GM21360 (cell line): ENCODE results near the gene RHBDD2.

ENCODE experiments used
- ATAC-seq: cut with Tn5 transposase; IDR thresholded peaks from one replicate; pipeline ENCODE4 v1.9.1; 2021; ENCODE audit warnings: mild to moderate bottlenecking, moderate library complexity; ENCODE audit not compliant: unreplicated experiment

RHBDD2 gene

DNA sequence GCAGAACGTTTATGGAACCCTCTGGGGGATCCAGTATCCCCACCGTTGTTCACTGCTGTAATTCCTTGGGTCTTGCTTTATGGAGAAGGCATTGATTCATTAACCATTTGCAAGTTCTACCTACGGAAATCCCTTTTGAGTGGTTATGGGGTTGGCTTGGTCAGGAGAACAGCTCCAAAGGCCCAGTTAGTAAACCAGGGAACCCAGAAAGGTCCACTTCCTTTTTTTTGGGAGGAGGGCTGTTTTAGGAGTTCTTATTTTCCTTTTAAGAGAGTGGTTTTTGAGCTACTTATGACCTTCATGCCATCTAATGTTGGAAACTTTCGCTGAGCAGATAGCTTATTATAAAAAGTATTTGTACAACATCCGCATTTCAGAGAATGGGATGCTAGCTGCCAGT is 37.4 kb downstream of the RHBDD2 start:
- ATAC-seq, result no peak

DNA sequence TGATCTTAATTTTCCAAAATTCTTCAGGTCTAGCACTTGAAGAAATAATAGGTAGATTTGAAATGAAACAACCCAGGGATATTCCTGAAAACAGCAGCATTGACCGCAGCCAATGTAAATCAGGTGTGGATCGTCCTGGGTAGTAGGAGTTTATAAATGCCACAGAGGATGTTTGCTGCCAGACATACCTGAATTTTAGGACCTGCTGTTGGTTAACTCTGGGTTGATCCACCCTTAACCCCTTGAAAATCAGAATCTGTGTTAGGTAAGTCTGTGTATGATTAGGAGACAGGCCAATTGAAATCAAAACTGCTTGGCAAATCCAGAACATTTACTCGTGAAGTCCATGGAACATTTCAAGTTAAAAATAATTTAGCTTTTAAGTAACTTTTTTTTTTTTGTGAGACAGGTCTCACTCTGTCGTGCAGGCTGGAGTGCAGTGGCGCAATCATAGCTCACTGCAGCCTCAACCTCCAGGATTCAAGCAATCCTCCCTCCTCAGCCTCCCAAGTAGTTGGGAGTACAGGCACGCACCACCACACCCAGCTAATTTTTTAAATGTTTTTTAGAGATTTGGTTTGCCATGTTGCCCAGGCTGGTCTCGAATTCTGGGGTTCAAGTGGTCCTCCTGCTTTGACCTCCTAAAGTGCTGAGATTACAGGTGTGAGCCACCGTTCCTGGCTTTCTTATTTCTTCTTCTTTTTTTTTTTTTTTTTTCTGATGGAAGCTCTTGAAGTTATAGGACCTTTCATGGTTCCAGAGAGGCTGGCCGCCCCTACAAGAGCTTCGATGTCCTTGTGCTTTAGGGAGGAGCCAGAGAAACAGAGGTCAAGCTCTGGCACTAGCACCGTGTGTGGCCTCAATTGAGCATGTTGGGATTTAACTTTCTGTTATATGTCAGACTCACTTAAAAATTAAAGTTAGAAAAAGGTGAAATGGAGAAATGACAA is 38.1 kb downstream of the RHBDD2 start:
- ATAC-seq, result no peak

DNA sequence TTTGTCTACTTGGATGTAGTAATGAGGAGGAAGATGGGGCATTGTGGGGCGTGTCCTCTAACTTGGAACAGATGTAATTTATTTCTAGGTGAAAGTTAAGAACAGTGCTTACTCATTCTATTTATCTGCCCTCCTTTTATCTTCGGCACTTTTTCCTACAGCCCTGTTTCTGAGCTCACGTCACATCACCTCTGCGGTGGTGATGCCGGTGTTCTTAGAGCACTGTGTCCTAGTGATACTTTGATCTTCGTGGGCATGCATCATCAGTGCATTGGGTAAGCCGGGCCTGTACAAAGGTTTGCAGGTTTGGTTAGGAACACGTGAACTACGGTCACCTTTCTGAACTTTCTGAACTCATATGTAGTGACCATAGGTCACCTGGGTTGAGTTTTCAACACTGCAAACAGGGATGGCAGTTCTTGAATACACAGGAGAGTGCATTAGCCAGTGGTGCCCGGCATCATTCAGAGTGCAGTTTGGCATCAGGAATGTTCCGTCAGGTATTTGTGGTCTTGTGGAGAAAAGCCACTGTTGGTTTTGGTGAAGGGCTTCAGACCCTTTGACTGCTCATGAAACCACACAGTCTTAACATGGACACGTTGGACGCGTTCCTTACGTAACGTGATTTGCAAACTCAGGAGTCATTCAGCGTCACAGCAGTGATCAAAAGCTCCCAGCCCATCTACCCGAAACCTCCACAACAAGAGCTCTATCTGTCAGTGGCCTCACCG is 41.8 kb downstream of the RHBDD2 start:
- no peak for ATAC-seq

DNA sequence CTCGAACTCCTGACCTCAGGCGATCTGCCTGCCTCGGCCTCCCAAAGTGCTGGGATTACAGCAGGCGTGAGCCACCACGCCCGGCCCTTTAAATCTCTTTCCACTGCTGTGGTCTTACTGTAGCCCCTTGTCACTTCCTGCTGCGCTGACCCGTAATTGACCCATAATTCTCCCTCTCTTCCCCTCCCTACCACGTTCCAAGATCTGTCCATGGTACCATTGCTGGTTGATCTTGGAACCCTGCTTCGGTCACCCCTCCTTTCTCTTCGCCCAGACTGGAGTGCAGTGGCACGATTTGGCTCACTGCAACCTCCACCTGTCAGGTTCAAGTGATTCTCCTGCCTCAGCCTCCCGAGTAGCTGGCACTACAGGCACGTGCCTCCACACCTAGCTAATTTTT is 42.6 kb downstream of the RHBDD2 start:
- ATAC-seq, result no peak

DNA sequence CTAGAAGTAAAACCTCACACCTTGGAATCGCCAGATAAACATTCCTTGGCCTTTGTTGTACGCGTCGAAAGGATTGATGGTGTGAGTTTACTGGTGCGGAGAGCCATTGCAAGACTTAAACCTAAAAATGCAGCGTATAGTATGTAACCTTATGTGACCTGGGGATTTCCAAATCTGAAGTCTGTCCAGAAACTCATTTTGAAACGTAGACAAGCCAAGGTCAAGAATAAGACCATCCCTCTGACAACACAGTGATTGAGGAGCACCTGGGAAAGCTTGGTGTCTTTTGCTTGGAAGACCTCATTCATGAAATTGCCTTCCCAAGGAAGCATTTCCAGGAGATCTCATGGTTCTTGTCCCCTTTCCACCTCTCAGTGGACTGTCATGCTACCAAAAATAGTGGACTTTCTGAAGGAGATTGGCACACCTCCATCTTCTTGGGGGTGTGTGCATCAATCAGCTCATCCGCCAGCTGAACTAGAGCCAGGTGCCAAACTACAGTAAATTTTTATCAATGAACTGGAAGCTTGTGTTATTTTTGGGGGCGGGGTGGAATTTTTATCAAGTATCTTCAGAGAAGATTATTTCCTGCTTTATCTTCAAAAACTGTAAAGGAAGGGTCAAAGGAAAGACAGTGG is 44.3 kb downstream of the RHBDD2 start:
- ATAC-seq, result no peak

DNA sequence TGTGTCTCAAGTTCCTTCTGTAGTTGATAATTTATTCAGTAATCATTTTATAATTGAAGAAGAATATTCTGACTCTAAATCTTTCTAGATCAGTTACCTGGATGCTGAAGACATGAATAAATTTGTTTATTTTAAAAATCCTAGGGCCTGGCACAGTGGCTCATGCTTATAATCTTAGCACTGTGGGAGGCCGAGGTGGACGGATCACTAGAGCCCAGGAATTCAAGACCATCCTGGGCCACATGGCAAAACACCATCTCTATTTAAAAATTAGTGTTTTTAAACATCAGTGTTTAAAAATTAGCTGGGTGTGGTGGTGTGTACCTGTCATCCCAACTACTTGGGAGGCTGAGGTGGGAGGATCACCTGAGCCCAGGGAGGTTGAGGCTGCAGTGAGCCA is 45.4 kb downstream of the RHBDD2 start:
- ATAC-seq, result no peak

DNA sequence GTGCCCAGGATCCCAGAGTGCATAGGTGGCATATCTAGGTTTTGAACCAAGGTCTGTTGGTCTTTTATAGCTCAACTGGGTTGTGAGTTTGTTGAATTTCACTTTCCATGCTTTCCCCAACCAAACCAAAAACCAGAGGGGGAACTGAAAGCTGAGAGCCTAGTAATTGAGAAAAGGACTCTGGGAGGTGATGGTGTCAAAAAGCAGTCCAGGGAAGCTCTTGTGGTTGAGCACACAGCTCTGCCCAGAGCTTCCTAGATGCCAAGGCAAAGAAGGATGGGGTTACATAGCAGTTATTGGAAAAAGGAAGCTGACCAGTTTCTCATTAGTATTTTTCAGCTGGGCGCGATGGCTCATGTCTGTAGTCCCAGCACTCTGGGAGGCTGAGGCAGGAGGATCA is 46.1 kb downstream of the RHBDD2 start:
- no peak for ATAC-seq

DNA sequence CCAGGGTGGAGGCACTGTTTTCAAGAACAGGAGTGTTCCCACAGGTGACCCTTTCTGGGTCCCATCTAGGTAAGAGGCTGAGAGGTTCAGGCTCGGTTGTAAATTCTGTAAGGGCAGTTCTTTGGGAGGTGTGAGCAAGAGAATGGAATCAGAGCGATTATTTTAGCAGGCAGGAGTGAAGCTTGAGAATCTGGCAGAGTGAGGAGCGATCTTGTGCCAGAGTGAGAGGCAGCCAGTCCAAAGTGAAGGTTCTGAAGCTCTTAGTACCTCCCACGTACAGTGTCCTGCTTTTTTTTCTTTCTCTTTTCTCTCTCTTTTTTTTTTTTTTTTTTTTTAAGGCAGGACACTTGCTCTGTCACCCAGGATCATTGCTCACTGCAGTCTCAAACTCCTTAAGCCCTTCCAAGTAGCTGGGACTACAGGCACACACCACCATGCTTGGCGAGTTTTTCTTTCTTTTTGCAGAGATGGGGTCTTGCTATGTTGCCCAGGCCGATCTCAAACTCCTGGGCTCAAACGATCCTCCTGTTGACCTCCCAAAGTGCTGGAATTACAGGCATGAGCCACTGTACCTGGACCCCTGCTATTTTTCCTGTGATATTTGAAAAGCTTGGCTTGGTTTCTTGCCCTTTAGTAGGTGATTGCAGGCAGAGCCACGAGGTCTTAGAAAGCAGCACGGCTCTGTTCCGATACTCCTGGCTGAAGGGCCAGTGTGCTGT is 47.0 kb downstream of the RHBDD2 start:
- ATAC-seq, result no peak

DNA sequence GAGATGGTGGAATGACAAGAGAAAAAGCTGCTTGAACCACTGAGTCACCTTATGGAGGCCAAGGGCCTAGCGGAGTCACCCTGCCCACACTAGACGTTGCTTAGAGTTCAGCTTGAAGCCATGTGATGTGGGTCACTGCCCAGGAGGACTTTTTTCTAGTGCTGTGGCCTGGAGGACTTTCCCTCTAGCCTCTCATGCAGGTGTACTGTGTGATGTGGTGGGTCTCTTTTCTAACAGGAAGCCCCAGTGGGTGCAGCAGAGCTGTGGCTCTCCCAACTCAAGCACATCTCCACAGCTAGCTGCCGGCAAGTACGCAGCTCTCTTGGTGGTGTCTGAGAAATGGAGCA is 49.7 kb downstream of the RHBDD2 start:
- peak; percentile 73 for ATAC-seq

DNA sequence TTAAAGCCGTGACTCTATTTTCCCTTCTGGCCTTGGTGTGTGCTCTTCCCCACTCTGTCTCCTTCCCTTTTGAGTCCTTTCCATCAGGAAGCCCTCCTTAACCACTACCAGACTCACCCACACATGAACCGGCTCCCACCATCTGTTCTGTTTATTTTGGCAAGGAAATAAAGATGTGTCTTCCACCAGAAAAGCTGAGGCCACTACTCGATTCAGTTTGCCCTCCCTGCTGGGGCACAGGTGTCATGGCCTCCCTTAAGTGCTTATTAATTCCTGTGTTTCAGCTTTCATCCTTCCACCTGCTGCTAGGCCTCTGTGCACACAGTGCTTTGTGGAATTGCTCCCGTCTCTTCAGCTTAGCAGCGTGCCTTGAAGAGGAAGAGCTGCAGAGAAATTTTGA is 52.8 kb downstream of the RHBDD2 start:
- no peak for ATAC-seq

DNA sequence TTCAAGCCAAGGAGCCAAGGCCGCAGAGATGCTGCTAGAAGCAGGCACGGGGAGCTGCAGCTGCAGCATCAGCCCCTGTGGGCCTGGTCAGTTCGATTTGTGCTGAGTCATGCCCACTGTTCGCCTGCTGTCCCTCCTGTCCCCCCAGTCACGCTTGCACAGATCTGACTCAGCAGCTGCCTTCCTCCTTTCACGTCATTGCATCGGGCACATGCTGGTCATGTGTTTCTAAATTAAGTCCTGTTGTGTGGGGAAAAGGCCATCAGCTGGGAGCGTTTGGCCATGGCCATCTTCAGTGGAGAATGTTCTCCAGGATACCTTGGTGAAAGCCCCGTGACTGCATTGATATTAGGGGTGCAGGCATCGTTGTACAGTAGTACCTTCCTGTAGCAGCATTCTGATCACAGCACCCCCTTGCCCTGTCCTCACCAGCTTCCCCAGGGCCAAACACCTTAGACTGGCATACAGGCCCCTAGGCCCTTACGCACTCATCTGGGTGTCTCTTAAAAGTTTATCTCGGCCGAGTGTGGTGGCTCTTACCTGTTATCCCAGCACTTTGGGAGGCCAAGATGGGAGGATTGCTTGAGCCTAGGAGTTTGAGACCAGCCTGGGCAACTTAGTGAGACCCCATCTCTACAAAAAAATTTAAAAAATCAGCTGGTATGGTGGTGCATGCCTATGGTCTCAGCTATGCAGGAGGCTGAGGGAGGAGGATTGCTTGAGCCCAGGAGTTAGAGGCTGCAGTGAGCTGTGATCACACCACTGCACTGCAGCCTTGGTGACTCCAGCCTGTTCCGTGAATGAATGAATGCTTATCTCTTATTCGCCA is 59.3 kb downstream of the RHBDD2 start:
- ATAC-seq, result no peak
